Endothelial cell of umbilical vein (primary cell): ENCODE results near the gene LIPT1. TPM values are rescaled to one million over a fixed set of nuclear protein-coding genes. Genes with fewer than 3 reads are reported as not detected.
"Not testable (repeated sequence)": the region's sequence is repeated elsewhere in the genome, so short reads cannot be mapped to it uniquely, and the experiment has no call there.

ENCODE experiments used
- BruUV-seq: library from RNA; stranded (reverse); fragments of 400-500 nt; replicated peaks from 2 replicates; lab custom pipeline; 2021; lab: Mats Ljungman, UMichigan
- CTCF ChIA-PET: fragments of 300-600, 350-600 bp; sonication (Branson Sonifier 250); formaldehyde crosslinking; loops from one replicate; lab custom pipeline; 2021; ENCODE audit warnings: antibody characterized with exemption, inconsistent platforms; lab: Charles Lee
- POLR2A ChIA-PET: fragments of 300-600, 350-600 bp; sonication (Branson Sonifier 250); formaldehyde crosslinking; loops from one replicate; lab custom pipeline; 2021; ENCODE audit warnings: antibody characterized with exemption, inconsistent platforms; lab: Charles Lee
- DNase-seq: peaks from one replicate; pipeline ENCODE4 v3.0.0-alpha.2; 2011; ENCODE audit warnings: low read depth, low spot score
- FAIRE-seq: peaks from 2 replicates; lab custom pipeline; 2011; peaks lifted over from hg19 to GRCh38; lab: Jason Lieb, UNC
- H2AFZ ChIP-seq: 2 replicates; pipeline ENCODE4 v1.6.0; 2012; ENCODE audit warnings: low read depth, low read length, control low read depth, inconsistent platforms
- H3K27ac ChIP-seq: 2 replicates; pipeline ENCODE4 v1.5.1; 2011; ENCODE audit warnings: low read depth, mild to moderate bottlenecking, control low read depth, low read length, moderate library complexity; ENCODE audit not compliant: insufficient read depth
- H3K27me3 ChIP-seq, 2 experiments: 2 replicates each; pipeline versions ENCODE4 v1.6.0 to v1.6.1; 2011; ENCODE audit warnings: low read length in 2 of 2, mixed read lengths in 1 of 2; ENCODE audit not compliant: control insufficient read depth in 2 of 2, insufficient read depth in 2 of 2
- H3K36me3 ChIP-seq, 2 experiments: 2 replicates in 1 of 2; 3 replicates in 1 of 2; pipeline ENCODE4 v1.5.1; 2011; ENCODE audit warnings: low read length in 2 of 2, mild to moderate bottlenecking in 1 of 2, moderate library complexity in 1 of 2; ENCODE audit not compliant: control insufficient read depth in 2 of 2, insufficient read depth in 2 of 2; ENCODE audit errors: extremely low read depth in 1 of 2
- H3K4me1 ChIP-seq: 3 replicates; pipeline ENCODE4 v1.5.1; 2011; ENCODE audit warnings: mild to moderate bottlenecking, low read length; ENCODE audit not compliant: control insufficient read depth, insufficient read depth; ENCODE audit errors: extremely low read depth
- H3K4me2 ChIP-seq: 2 replicates; pipeline ENCODE4 v1.6.1; 2011; ENCODE audit warnings: low read length, control low read depth, mixed read lengths; ENCODE audit not compliant: insufficient read depth
- H3K4me3 ChIP-seq, 3 experiments: fragments of 200-600 bp in 1 of 3; sonication (generic), shearing (Covaris generic) in 1 of 3; replicated peaks in 1 of 3; 2 replicates each; pipeline ENCODE4 v1.5.1; 2011 to 2016; ENCODE audit warnings: control low read depth in 3 of 3, low read length in 3 of 3, mild to moderate bottlenecking in 2 of 3, inconsistent platforms in 1 of 3, low read depth in 1 of 3, moderate library complexity in 1 of 3; ENCODE audit not compliant: insufficient read depth in 1 of 3
- H3K79me2 ChIP-seq: 2 replicates; pipeline ENCODE4 v1.6.0; 2012; ENCODE audit warnings: low read length, inconsistent platforms; ENCODE audit not compliant: control insufficient read depth, insufficient read depth
- H3K9ac ChIP-seq: replicated peaks from 2 replicates; pipeline ENCODE3; 2011; ENCODE audit warnings: low read length, control low read depth; ENCODE audit not compliant: insufficient read depth; ENCODE audit errors: extremely low read depth
- H3K9me1 ChIP-seq: replicated peaks from 3 replicates; pipeline ENCODE4 v1.6.0; 2011; ENCODE audit warnings: mild to moderate bottlenecking, low read length; ENCODE audit not compliant: control insufficient read depth, insufficient read depth; ENCODE audit errors: extremely low read depth
- H3K9me3 ChIP-seq: replicated peaks from 2 replicates; pipeline ENCODE4 v1.5.1; 2012; ENCODE audit warnings: low read length, inconsistent platforms; ENCODE audit not compliant: control insufficient read depth, insufficient read depth
- H4K20me1 ChIP-seq: replicated peaks from 2 replicates; pipeline ENCODE3; 2011; ENCODE audit warnings: mild to moderate bottlenecking, low read length; ENCODE audit not compliant: control insufficient read depth, insufficient read depth; ENCODE audit errors: extremely low read depth
- dilution Hi-C: fragments of 300-500 bp; cut with MboI; formaldehyde crosslinking; loops from one replicate; pipeline ENCODE4 v1.15.0; 2019; ENCODE audit warnings: low sequenced_read_pairs; ENCODE audit not compliant: extremely low pct_ligation_motif_present
- intact Hi-C: fragments of 100-400 bp; cut with micrococcal nuclease; formaldehyde crosslinking; loops from one replicate; pipeline ENCODE4 v1.10.0; 2022
- polyA plus RNA-seq, 4 experiments: library from polyadenylated mRNA; depleted of rRNA in 3 of 4; stranded (reverse) in 3 of 4; unstranded in 1 of 4; fragments of >200 nt; gene quantifications; 2 replicates each; pipeline versions ENCODE4 v1.2.1 to v1.2.3, GENCODE V29; 2011 to 2012; ENCODE audit warnings: missing spikeins in 1 of 4
- total RNA-seq: library from RNA; stranded (reverse); gene quantifications from 2 replicates; pipeline ENCODE4 v1.2.3, GENCODE V29; 2021
- TF ChIP-seq, protein P1 (sequence below), 2 donors: IDR thresholded peaks; 1 replicate in 1 of 2; 2 replicates in 1 of 2; pipeline ENCODE4 v1.5.1; 2011; ENCODE audit warnings: low read length in 2 of 2, mild to moderate bottlenecking in 2 of 2, moderate library complexity in 2 of 2, control low read depth in 1 of 2, inconsistent platforms in 1 of 2, low read depth in 1 of 2; ENCODE audit not compliant: insufficient read depth in 1 of 2; ENCODE audit errors: extremely low read depth in 1 of 2
- TF ChIP-seq, protein P2 (sequence below): IDR thresholded peaks from 2 replicates; pipeline ENCODE4 v1.6.1; 2011; ENCODE audit not compliant: insufficient read depth, insufficient read length

Gene LIPT1
- total and polyA plus RNA-seq, 2 donors (not counting 3 experiments of a cell fraction or from before 2014, with no cell fraction given), result 3.3 to 4.8 TPM

- DNase-seq, result no peak
- H4K20me1 ChIP-seq, result no peaks in the 10 kb centered on the region
- H3K27me3 ChIP-seq, result no peaks in the 10 kb centered on the region
- ChIA-PET CTCF (interaction anchor here (0.6 to 1.0 kb wide), 2 partner anchors 33 to 133 kb away, joined by 3 read pairs; no protein-coding TSS in a partner anchor), POLR2A (interaction anchor here (0.7 kb wide), 2 partner anchors 8 to 1103 kb away, joined by 4 to 5 read pairs; no protein-coding TSS in a partner anchor)
- H3K4me2 ChIP-seq, result no peak overlapping the region
- TF ChIP-seq, protein P1, sequence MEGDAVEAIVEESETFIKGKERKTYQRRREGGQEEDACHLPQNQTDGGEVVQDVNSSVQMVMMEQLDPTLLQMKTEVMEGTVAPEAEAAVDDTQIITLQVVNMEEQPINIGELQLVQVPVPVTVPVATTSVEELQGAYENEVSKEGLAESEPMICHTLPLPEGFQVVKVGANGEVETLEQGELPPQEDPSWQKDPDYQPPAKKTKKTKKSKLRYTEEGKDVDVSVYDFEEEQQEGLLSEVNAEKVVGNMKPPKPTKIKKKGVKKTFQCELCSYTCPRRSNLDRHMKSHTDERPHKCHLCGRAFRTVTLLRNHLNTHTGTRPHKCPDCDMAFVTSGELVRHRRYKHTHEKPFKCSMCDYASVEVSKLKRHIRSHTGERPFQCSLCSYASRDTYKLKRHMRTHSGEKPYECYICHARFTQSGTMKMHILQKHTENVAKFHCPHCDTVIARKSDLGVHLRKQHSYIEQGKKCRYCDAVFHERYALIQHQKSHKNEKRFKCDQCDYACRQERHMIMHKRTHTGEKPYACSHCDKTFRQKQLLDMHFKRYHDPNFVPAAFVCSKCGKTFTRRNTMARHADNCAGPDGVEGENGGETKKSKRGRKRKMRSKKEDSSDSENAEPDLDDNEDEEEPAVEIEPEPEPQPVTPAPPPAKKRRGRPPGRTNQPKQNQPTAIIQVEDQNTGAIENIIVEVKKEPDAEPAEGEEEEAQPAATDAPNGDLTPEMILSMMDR (IDR thresholded peaks at IDR 0.05; ENCODE audit: extremely low read depth in 1 of 2, insufficient read depth in 1 of 2, low read depth in 1 of 2, low read length in 2 of 2), result peak in 1 of 2 donors; percentile 10
- TF ChIP-seq, protein P2, sequence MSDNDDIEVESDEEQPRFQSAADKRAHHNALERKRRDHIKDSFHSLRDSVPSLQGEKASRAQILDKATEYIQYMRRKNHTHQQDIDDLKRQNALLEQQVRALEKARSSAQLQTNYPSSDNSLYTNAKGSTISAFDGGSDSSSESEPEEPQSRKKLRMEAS, result no peak
- H3K9me1 ChIP-seq, result no peaks in the 10 kb centered on the region
- dilution Hi-C loops, result no loop called here
- H3K36me3 ChIP-seq, result peaks cover 2 to 4% of the 10 kb centered on the region in 2 experiments
- no peak overlapping the region for H2AFZ ChIP-seq
- intact Hi-C loops, result no loop called here
- H3K9ac ChIP-seq, result no peak overlapping the region
- H3K9me3 ChIP-seq, result no peaks in the 10 kb centered on the region
- peaks cover 11% of the 10 kb centered on the region for H3K79me2 ChIP-seq
- no TSS peak for BruUV-seq
- H3K27ac ChIP-seq, result no peak overlapping the region
- H3K4me1 ChIP-seq, result no peaks in the 10 kb centered on the region
- no peak for FAIRE-seq
- H3K4me3 ChIP-seq, result no peak overlapping the region
These were observed 35.8 kb downstream of the LIPT1 start for GRCh38 chr2:99190548-99190947.

- H3K36me3 ChIP-seq, H3K4me3 ChIP-seq, H3K27me3 ChIP-seq, H4K20me1 ChIP-seq, BruUV-seq, dilution Hi-C loops, H3K79me2 ChIP-seq, DNase-seq, H3K4me2 ChIP-seq, H3K9ac ChIP-seq, POLR2A ChIA-PET, CTCF ChIA-PET, H3K4me1 ChIP-seq, H3K9me1 ChIP-seq, intact Hi-C loops, H2AFZ ChIP-seq, H3K9me3 ChIP-seq, FAIRE-seq, H3K27ac ChIP-seq: not testable (repeated sequence)
These were observed 37.6 kb downstream of the LIPT1 start for GRCh38 chr2:99192364-99192763.
